Activated naive CD8-positive, alpha-beta T cell (primary cell): ENCODE results near the gene ALOXE3.

Experiments
- H3K27ac Mint-ChIP-seq: one replicate; pipeline ENCODE4 v1.8.0; 2021; ENCODE audit warnings: mixed read lengths
- H3K27me3 Mint-ChIP-seq: one replicate; pipeline ENCODE4 v1.8.0; 2021; ENCODE audit warnings: mixed read lengths
- H3K36me3 Mint-ChIP-seq: one replicate; pipeline ENCODE4 v1.8.0; 2021; ENCODE audit warnings: mixed read lengths
- H3K4me1 Mint-ChIP-seq: one replicate; pipeline ENCODE4 v1.8.0; 2021; ENCODE audit warnings: low read depth, mixed read lengths
- H3K4me3 Mint-ChIP-seq: one replicate; pipeline ENCODE4 v1.8.0; 2021; ENCODE audit warnings: mild to moderate bottlenecking, mixed read lengths
- H3K9me3 Mint-ChIP-seq: one replicate; pipeline ENCODE4 v1.8.0; 2021; ENCODE audit warnings: low read depth, mixed read lengths

Gene ALOXE3

DNA sequence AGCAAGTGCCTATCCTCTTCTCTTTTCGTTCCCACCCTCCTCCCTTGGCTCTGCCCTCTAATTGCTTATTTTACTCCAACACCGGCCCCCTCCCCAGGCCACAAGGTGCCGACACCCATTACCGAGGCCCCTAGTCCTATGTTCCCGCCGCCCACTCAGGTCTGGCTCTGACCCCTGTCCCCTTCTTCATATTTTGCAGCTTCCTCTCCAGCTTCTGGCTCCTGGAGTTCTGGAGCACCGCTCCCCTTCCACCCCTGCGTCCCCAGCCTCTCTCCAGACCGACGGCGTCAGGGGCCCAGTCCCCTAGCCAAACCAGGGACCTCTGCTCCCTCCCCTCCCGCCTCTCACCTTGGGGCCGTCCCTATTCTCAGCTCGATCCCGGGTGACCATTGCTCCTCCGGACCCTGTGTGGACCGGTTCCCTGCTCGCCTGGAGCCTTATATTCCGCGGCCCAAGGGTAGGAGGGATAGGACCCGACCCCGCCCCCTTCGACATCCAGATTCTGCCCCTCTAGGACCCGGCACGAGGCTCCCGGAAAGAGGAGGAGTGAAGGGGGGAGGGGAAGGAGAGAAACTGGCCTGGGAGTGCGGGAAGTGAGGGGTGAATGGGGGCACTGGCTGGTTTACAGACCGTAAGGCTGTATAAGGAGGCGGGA, 5.5 kb upstream of the ALOXE3 start, which contains the start of gene HES7:
TSS of gene HES7 (minus strand) at position 412 of the 655 bp plus-strand sequence. CDS start at position 390, 22 bp downstream.
- Mint-ChIP-seq H3K9me3 (no peaks in the 10 kb centered on the region), H3K4me1 (peaks cover 62% of the 10 kb centered on the region), H3K4me3 (peak within 1 kb of the TSS; percentile 91), H3K36me3 (no peaks in the 10 kb centered on the region), H3K27me3 (peaks cover 6% of the 10 kb centered on the region), H3K27ac (peak within 1 kb of the TSS; percentile 95)

DNA sequence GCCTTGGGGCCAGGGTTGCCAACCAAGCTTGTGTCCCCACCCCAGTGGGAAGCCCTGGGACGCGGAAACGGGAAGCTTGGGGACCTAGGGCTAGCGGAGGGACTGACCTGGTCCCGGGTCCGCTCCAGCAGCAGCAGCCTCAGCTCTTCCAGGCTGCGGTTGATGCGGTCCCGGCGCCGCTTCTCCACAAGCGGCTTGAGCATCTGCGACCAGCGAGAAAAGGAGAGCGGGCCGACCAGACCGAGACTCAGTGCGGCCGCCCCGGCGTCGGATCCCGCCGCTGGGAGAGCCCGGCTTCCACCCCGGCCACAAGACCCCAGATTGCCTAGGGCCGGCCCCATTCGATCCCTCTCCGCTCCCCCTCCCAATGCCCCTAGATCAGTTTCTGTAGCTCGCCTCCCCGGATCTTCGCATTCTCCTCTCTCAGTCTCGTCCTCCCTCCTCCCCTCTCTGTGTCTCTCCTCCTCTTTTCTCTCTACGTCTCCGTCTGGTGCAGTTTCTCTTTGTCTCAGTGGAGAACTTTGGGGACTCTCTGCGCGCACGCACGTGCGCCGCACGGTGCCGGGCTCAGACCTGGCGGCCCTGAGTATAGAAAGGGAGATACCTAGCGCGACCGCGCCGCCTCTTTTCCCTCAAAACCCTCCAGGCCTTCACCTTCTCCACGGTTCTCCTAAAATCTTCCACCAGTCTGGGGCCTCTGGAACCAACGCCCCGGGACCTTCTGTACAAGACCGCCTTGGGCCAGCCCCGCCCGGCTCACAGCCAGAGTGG, 4.8 kb upstream of the ALOXE3 start:
- no peaks in the 10 kb centered on the region for H3K36me3 Mint-ChIP-seq
- H3K4me3 Mint-ChIP-seq, result peak overlapping the region; percentile 91
- H3K27ac Mint-ChIP-seq, result peak overlapping the region; percentile 71
- H3K4me1 Mint-ChIP-seq, result peaks cover 69% of the 10 kb centered on the region
- H3K9me3 Mint-ChIP-seq, result no peaks in the 10 kb centered on the region
- H3K27me3 Mint-ChIP-seq, result peaks cover 6% of the 10 kb centered on the region

GRCh38 chr17:8122422-8122923, 4.2 kb upstream of the ALOXE3 start:
- H3K27me3 Mint-ChIP-seq, result peaks cover 6% of the 10 kb centered on the region
- H3K36me3 Mint-ChIP-seq, result no peaks in the 10 kb centered on the region

GRCh38 chr17:8121681-8122421, 3.5 kb upstream of the ALOXE3 start:
- H3K27me3 Mint-ChIP-seq, result peaks cover 3% of the 10 kb centered on the region
- no peaks in the 10 kb centered on the region for H3K9me3 Mint-ChIP-seq
- no peaks in the 10 kb centered on the region for H3K36me3 Mint-ChIP-seq
- peaks cover 70% of the 10 kb centered on the region for H3K4me1 Mint-ChIP-seq
- H3K4me3 Mint-ChIP-seq, result peak overlapping the region; percentile 91
- no peak overlapping the region for H3K27ac Mint-ChIP-seq

More at GRCh38 chr17:8122422-8122923, 4.2 kb upstream of the ALOXE3 start:
- Mint-ChIP-seq H3K9me3 (no peaks in the 10 kb centered on the region), H3K4me1 (peaks cover 74% of the 10 kb centered on the region), H3K27ac (no peak overlapping the region), H3K4me3 (peak overlapping the region; percentile 91)

DNA sequence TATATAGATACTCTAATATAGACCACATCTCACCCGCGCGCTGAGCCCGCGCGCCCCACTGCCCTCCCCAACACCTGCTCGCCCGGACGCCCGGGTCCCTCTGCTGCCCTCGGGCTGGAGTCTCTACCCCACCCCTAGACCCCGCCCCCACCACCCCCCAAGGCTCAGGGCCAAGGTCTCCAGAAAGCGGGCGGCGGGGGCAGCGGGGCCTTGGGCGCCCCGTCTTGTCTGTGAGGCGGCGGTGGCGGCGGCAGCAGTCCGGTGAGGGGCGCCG, 3.0 kb upstream of the ALOXE3 start:
- Mint-ChIP-seq H3K27ac (no peak overlapping the region), H3K27me3 (peaks cover 7% of the 10 kb centered on the region), H3K4me1 (peaks cover 67% of the 10 kb centered on the region), H3K4me3 (peak overlapping the region; percentile 89), H3K36me3 (no peaks in the 10 kb centered on the region), H3K9me3 (no peaks in the 10 kb centered on the region)

DNA sequence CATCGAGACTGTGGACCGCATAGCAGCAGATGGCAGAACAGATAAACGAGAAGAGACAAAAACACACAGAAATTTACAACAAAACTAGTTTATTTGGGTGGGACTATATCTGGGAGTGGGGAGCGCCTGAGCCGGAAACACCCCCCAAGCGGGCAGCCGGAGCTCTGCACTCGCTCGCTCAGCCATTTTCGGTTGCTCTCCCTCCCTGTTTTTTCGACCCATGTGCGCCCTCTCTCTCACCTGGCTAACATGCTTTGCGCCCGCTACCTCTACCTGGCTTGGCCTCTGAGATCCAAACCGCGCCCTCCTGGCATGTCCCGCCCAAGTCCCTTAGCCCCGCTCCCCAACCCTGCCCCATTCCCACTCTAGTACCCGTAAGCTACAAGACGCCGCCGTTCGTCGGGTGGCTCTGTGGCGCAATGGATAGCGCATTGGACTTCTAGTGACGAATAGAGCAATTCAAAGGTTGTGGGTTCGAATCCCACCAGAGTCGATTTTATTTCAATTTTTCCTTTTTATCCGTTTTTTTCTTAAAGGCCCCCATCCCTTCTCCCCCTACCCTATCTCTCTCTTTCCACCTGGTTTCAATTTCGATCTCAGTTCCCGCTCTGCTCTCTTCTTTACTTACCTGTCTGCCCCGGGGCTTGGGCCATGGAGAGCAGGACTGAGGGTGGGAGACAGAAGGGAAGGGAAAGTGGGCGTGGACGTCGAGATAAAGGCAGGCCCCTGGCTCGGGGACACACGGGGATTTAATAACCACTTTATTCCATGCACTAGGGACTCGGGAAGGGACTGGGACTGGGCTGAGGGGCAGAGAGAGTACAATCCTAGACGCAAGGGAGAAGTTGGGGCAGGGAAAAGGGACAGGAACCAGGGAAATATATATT, 2.4 kb upstream of the ALOXE3 start:
- H3K9me3 Mint-ChIP-seq, result no peaks in the 10 kb centered on the region
- peak overlapping the region; percentile 89 for H3K4me3 Mint-ChIP-seq
- H3K27me3 Mint-ChIP-seq, result peaks cover 9% of the 10 kb centered on the region
- H3K4me1 Mint-ChIP-seq, result peaks cover 63% of the 10 kb centered on the region
- no peaks in the 10 kb centered on the region for H3K36me3 Mint-ChIP-seq
- H3K27ac Mint-ChIP-seq, result peak overlapping the region; percentile 99

GRCh38 chr17:8119581-8120519, 1.5 kb upstream of the ALOXE3 start:
- Mint-ChIP-seq H3K36me3 (no peaks in the 10 kb centered on the region), H3K27ac (peak overlapping the region; percentile 99), H3K27me3 (peaks cover 17% of the 10 kb centered on the region), H3K4me1 (peaks cover 55% of the 10 kb centered on the region), H3K9me3 (no peaks in the 10 kb centered on the region), H3K4me3 (peak overlapping the region; percentile 89)

DNA sequence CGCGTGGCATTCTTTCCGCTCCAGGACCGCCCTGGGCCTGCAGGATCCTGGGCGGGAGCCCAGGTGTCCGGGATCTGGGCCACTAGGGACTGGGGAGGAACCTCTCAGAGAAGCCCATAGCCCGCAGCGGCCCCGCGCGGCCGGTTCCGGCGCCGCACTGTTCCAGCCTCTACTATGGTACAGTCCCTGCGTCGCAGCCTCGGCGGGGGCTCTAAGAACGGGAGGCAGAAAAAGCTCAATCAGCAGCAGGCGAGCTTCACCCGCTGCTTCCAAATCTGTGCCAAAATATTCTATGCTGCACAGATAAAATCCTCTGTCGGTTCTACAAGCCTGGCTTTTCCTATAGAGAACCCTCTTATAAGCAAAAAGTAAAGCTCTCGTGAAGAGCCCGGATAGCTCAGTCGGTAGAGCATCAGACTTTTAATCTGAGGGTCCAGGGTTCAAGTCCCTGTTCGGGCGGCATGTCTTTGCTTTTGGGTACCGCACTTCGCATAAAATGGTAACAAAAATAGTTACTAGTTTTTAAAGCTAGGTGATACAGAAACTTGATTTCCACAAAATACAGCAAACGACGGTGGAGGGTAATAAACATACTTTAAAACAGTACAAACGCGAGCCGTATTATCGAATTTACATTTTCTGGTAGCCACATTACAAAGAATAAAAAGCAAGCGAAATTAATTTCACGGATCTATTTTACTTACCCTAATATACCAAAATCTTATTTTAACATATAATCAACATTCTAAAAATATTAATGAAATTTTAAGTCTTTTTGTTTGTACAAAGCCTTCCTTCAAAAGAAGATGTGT, 661 bp upstream of the ALOXE3 start:
- H3K36me3 Mint-ChIP-seq, result no peaks in the 10 kb centered on the region
- peak overlapping the region; percentile 94 for H3K27ac Mint-ChIP-seq
- peak overlapping the region; percentile 89 for H3K4me3 Mint-ChIP-seq
- H3K9me3 Mint-ChIP-seq, result no peaks in the 10 kb centered on the region
- H3K27me3 Mint-ChIP-seq, result peaks cover 21% of the 10 kb centered on the region
- H3K4me1 Mint-ChIP-seq, result peaks cover 47% of the 10 kb centered on the region

DNA sequence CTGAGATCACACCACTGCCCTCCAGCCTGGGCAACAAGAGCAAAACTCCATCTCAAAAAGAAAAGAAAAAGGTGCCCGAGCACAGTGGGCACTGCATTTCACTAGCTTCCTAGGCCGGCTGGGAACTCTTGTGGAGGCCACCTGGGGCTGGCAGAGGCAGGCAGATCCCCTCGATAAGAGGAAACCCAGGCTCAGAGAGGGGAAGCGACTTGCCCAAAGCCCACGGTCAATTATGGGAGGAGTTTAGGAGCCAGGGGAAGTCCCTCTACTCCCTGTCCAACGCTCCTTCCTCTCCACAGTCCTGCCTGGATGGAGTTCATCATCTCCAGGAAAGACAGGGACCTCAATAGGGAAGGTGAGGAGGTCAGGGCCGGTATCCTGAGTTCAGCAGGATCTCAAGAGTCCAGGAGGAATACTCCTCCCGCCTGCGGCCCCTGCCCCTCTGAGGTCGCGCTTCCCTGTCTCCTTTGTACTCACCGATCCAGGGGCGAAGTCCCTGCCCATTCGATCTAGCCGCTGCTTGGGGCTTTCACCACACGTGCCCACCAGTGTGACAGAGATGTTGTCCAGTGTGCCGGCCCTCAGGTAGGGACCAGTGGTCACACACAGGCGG, 841 bp downstream of the ALOXE3 start:
- Mint-ChIP-seq H3K36me3 (no peaks in the 10 kb centered on the region), H3K9me3 (no peaks in the 10 kb centered on the region), H3K27me3 (peaks cover 23% of the 10 kb centered on the region), H3K4me3 (peak overlapping the region; percentile 89), H3K4me1 (peaks cover 34% of the 10 kb centered on the region), H3K27ac (no peak overlapping the region)

DNA sequence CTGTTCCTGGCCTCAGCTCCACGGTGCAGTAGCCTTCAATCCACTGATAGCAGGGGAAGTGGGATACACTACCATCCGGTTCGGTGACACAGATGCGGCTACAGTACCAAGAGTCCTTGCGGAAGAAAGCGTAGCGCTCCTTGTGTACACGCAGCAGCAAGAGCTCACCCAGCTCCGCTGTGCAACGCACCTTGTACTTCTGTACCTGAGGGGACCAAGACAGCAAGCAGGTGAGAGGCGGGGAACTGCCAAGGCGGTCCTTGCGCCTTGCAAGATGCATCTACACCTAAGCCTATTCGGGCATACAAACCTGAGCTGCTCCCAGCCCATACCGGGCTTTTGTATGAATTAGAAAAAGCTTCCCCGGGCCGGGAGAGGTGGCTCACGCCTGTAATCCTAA, 1.5 kb downstream of the ALOXE3 start:
- peaks cover 31% of the 10 kb centered on the region for H3K4me1 Mint-ChIP-seq
- no peaks in the 10 kb centered on the region for H3K9me3 Mint-ChIP-seq
- no peak overlapping the region for H3K27ac Mint-ChIP-seq
- no peak overlapping the region for H3K4me3 Mint-ChIP-seq
- peaks cover 23% of the 10 kb centered on the region for H3K27me3 Mint-ChIP-seq
- H3K36me3 Mint-ChIP-seq, result no peaks in the 10 kb centered on the region

DNA sequence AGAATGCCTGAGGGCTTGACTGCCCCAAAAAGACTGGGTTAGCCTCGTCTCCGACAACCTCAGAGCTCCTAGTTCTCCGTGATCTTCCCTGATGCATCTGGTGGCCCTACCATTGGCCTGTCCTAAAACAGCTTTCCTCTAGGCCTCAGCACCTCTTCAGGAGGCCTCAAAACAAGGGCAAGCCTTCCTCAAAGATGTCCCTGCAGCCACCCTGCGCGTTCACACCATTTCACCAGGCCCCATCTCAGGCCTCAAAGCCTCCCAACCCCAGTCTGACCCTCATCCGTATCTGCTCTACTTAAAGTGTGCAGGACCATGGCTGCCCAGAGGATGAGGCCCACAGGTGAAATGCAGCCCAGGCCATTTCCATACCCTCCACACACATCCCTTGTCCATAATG, 7.4 kb downstream of the ALOXE3 start:
- Mint-ChIP-seq H3K36me3 (no peaks in the 10 kb centered on the region), H3K4me3 (peak overlapping the region; percentile 43), H3K27ac (no peak overlapping the region), H3K27me3 (peaks cover 17% of the 10 kb centered on the region), H3K4me1 (peaks cover 1% of the 10 kb centered on the region), H3K9me3 (no peaks in the 10 kb centered on the region)

DNA sequence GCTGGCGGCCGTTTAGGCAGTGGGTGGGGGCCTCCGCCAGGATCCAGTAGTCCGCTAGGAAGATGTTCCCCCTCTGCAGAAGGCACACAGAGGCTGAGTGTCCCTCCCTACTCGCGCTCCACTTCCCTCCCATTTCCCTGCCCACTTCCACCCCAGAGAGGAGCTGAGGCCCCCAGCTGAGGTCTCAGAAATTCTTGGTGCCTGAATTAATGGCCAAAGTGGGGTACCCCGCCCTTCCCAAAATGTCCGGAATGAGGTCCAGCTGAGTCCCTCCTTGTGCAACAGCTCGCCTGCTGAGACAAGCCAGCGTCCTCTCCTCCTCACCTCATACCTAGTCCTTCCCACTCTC, 7.9 kb downstream of the ALOXE3 start:
- peaks cover 1% of the 10 kb centered on the region for H3K4me1 Mint-ChIP-seq
- H3K4me3 Mint-ChIP-seq, result no peak overlapping the region
- peaks cover 14% of the 10 kb centered on the region for H3K27me3 Mint-ChIP-seq
- H3K27ac Mint-ChIP-seq, result no peak overlapping the region
- no peaks in the 10 kb centered on the region for H3K9me3 Mint-ChIP-seq
- H3K36me3 Mint-ChIP-seq, result no peaks in the 10 kb centered on the region
